Ovary (tissue), 10 donors: Measurements from ENCODE around the gene RPE65. TPM values are rescaled to one million over a fixed set of nuclear protein-coding genes. Genes with fewer than 3 reads are reported as not detected.

Experiments
- DNase-seq, 5 donors: peaks; one replicate each; pipeline ENCODE4 v3.0.0-alpha.2; 2019 to 2020
- H3K27ac ChIP-seq, 2 donors: fragments of 200-600 bp; one replicate each; pipeline versions ENCODE4 v1.5.1 to v1.8.0; 2019 to 2022
- H3K27me3 ChIP-seq: fragments of 200-600 bp; one replicate; pipeline ENCODE4 v1.8.0; 2022
- H3K36me3 ChIP-seq: fragments of 200-600 bp; sonication (generic); one replicate; pipeline ENCODE4 v1.5.1; 2019
- H3K4me1 ChIP-seq: one replicate; pipeline ENCODE4 v1.8.1; 2013; ENCODE audit warnings: mild to moderate bottlenecking, moderate library complexity; ENCODE audit not compliant: insufficient read depth
- H3K4me3 ChIP-seq: fragments of 200-600 bp; sonication (generic); one replicate; pipeline ENCODE4 v1.5.1; 2017
- H3K9me3 ChIP-seq, 2 donors: fragments of 200-600 bp in 1 of 2; sonication (generic) in 1 of 2; one replicate each; pipeline versions ENCODE4 v1.5.1 to v1.8.1; 2013 to 2019; ENCODE audit warnings: mild to moderate bottlenecking in 1 of 2, moderate library complexity in 1 of 2
- CTCF ChIP-seq, 3 donors: fragments of 450-650 bp in 2 of 3; fragments of 200-600 bp in 1 of 3; IDR thresholded peaks; one replicate each; pipeline versions ENCODE4 v1.5.1 to v1.8.0; 2016 to 2022; ENCODE audit warnings: antibody characterized with exemption in 3 of 3, mild to moderate bottlenecking in 1 of 3
- EP300 ChIP-seq: sonication (generic); formaldehyde crosslinking; IDR thresholded peaks from one replicate; pipeline ENCODE4 v1.6.1; 2017; ENCODE audit warnings: antibody characterized with exemption
- POLR2A ChIP-seq: fragments of 450-650 bp; IDR thresholded peaks from one replicate; pipeline ENCODE4 v1.6.1; 2017; ENCODE audit warnings: antibody characterized with exemption, mild to moderate bottlenecking, moderate library complexity
- WGBS, 3 donors: extraction: QIAGEN DNeasy Blood & Tissue Kit in 1 of 3; methylation state at CpG; one replicate each; pipeline versions ENCODE4 v1.1.5 to v1.1.7; 2013 to 2017; 5-methylcytosine and 5-hydroxymethylcytosine counted together
- intact Hi-C, 4 donors: fragments of 100-400 bp; cut with DNase I; formaldehyde crosslinking; loops; one replicate each; pipeline versions ENCODE4 v1.11.0 to v1.15.1; 2022 to 2023
- long read RNA-seq, 3 donors: library from polyadenylated mRNA in 2 of 3; unstranded in 2 of 3; transcript quantifications; one replicate each; pipeline ENCODE4 v2.0.0 and lab custom pipeline, GENCODE V29; 2021 to 2026
- polyA plus RNA-seq, 2 donors: library from polyadenylated mRNA; stranded (reverse); fragments of 200-250 nt in 1 of 2; fragments of 350-450 nt in 1 of 2; fragmentation: Illumina TruSeq in 1 of 2; extraction: RNeasy Lipid Tissue Mini Kit (QIAGEN cat#74804) in 1 of 2; gene quantifications; one replicate each; pipeline ENCODE4 v1.2.3, GENCODE V29; 2013 to 2014
- total RNA-seq, 7 donors: library from RNA; depleted of rRNA in 2 of 7; stranded (reverse); fragments of >200 nt in 2 of 7; fragmentation: NEBNext Ultra II Directional in 3 of 7; extraction: Animal tissue kit (Norgen Biotek cat#: 25700) in 3 of 7; gene quantifications; one replicate each; pipeline versions ENCODE4 v1.1.0 to v1.2.4, GENCODE V29; 2016 to 2023
- donor health status: DM: no; HTN: no; CAD: no; lungs with moderate emphysema.
- donor health status: DM: no; HTN: no; CAD: no.
- donor health status: Bipolar disorder and iron deficiency.
- donor health status: DM: yes; HTN: yes; CAD: no.
- donor health status: DM: no; HTN: no; CAD: no.
- donor health status: DM: yes; HTN: yes; CAD: no.

RPE65 gene
- total RNA-seq = under 1 TPM in 2 of 7 donors, not detected in 5; 0.15 to 0.20 TPM
- under 1 TPM in 1 of 2 donors, not detected in 1; 0.05 TPM for polyA plus RNA-seq
- long read RNA-seq, donor 1 = 0 reads
- long read RNA-seq, donor 2 = 0 reads
- long read RNA-seq, donor 3, partial matches to known transcripts = 0 of 1 reads
- long read RNA-seq, donor 3, other reads (novel, unspliced or antisense) = 1 of 1 reads

- intact Hi-C loops = no loop called here
- DNase-seq = no peak
- Histone ChIP-seq H3K9me3 (no peaks in the 10 kb centered on the region), H3K36me3 (no peaks in the 10 kb centered on the region), H3K27ac (no peak within 1 kb of the TSS), H3K4me3 (no peak within 1 kb of the TSS), H3K27me3 (no peaks in the 10 kb centered on the region), H3K4me1 (no peaks in the 10 kb centered on the region)
- TF ChIP-seq EP300 (no peak), CTCF (IDR thresholded peaks at IDR 0.05) (no peak), POLR2A (no peak)
- WGBS, 3 donors = 3 to 16% (median 8%) methylated on average over 1 of the region's 1 CpG
Observed at GRCh38 chr1:68449901-68450300, at the start of gene RPE65. TSS of gene RPE65 (minus strand) at chr1:68449954. CDS start at chr1:68449905, 49 bp downstream.

GRCh38 chr1:68497358-68497698, 47.6 kb upstream of the RPE65 start:
- H3K4me1 ChIP-seq = peaks cover 4% of the 10 kb centered on the region
- TF ChIP-seq EP300 (no peak), POLR2A (no peak), CTCF (IDR thresholded peaks at IDR 0.05) (no peak)
- 0 to 2% (median 1%) methylated on average over 3 of the region's 3 CpGs for WGBS, 3 donors
- intact Hi-C loops = no loop called here
- DNase-seq = no peak
- H3K36me3 ChIP-seq = no peaks in the 10 kb centered on the region
- no peaks in the 10 kb centered on the region for H3K27me3 ChIP-seq
- H3K9me3 ChIP-seq = peaks cover 0 to 3% of the 10 kb centered on the region in 2 donors
- peak overlapping the region; percentile 58 for H3K4me3 ChIP-seq
- no peak overlapping the region for H3K27ac ChIP-seq

- 0 to 1% (median 0%) methylated on average over 38 to 64 of the region's 64 CpGs for WGBS, 3 donors
- intact Hi-C loops = no loop called here
- H3K4me1 ChIP-seq = peaks cover 4% of the 10 kb centered on the region
- no peak within 1 kb of the TSS for H3K27ac ChIP-seq
- no peak for TF ChIP-seq POLR2A
- no peak for TF ChIP-seq CTCF (IDR thresholded peaks at IDR 0.05)
- no peaks in the 10 kb centered on the region for H3K36me3 ChIP-seq
- no peaks in the 10 kb centered on the region for H3K27me3 ChIP-seq
- peak within 1 kb of the TSS; percentile 58 for H3K4me3 ChIP-seq
- H3K9me3 ChIP-seq = peaks cover 0 to 3% of the 10 kb centered on the region in 2 donors
- DNase-seq = peak; percentile 83 to 92 (median 89)
Observed at GRCh38 chr1:68496680-68497357, 47.1 kb upstream of the RPE65 start, which contains the start of gene DEPDC1. TSS of gene DEPDC1 (minus strand) at chr1:68497082. CDS start at chr1:68496999, 83 bp downstream.

- peak overlapping the region; percentile 58 for H3K4me3 ChIP-seq
- H3K4me1 ChIP-seq = peaks cover 4% of the 10 kb centered on the region
- intact Hi-C loops = no loop called here
- whole genome bisulfite sequencing, 3 donors = 7 to 10% (median 10%) methylated on average over 21 of the region's 21 CpGs
- H3K36me3 ChIP-seq = no peaks in the 10 kb centered on the region
- H3K9me3 ChIP-seq = peaks cover 0 to 3% of the 10 kb centered on the region in 2 donors
- no peaks in the 10 kb centered on the region for H3K27me3 ChIP-seq
- DNase-seq = no peak
- TF ChIP-seq EP300 (no peak), POLR2A (no peak), CTCF (IDR thresholded peaks at IDR 0.05) (no peak)
- H3K27ac ChIP-seq = no peak overlapping the region
Observed at GRCh38 chr1:68495968-68496679, 46.4 kb upstream of the RPE65 start.
